Peyer's patch (tissue), 4 donors: ENCODE measurements around the gene GTPBP6.

Experiments used
- POLR2A ChIP-seq, 2 donors: fragments of 450-650 bp; IDR thresholded peaks; one replicate each; pipeline ENCODE4 v1.5.1; 2017; ENCODE audit warnings: antibody characterized with exemption in 2 of 2, mild to moderate bottlenecking in 2 of 2, moderate library complexity in 2 of 2
- TF ChIP-seq, protein P1 (sequence below), 6 experiments: fragments of 450-650 bp in 4 of 6; fragments of 200-600 bp in 2 of 6; sonication (generic) in 1 of 6; IDR thresholded peaks; one replicate each; pipeline ENCODE4 v1.5.1; 2017 to 2019; ENCODE audit warnings: antibody characterized with exemption in 6 of 6, mild to moderate bottlenecking in 3 of 6, moderate library complexity in 1 of 6

GRCh38 chrX:302975-303374 lies 15.6 kb downstream of the GTPBP6 start:
- TF ChIP-seq, protein P1, sequence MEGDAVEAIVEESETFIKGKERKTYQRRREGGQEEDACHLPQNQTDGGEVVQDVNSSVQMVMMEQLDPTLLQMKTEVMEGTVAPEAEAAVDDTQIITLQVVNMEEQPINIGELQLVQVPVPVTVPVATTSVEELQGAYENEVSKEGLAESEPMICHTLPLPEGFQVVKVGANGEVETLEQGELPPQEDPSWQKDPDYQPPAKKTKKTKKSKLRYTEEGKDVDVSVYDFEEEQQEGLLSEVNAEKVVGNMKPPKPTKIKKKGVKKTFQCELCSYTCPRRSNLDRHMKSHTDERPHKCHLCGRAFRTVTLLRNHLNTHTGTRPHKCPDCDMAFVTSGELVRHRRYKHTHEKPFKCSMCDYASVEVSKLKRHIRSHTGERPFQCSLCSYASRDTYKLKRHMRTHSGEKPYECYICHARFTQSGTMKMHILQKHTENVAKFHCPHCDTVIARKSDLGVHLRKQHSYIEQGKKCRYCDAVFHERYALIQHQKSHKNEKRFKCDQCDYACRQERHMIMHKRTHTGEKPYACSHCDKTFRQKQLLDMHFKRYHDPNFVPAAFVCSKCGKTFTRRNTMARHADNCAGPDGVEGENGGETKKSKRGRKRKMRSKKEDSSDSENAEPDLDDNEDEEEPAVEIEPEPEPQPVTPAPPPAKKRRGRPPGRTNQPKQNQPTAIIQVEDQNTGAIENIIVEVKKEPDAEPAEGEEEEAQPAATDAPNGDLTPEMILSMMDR (IDR thresholded peaks at IDR 0.05): no peak
- TF ChIP-seq POLR2A (IDR thresholded peaks at IDR 0.05): no peak
